ENCODE measurements around the gene BIK.

DNA sequence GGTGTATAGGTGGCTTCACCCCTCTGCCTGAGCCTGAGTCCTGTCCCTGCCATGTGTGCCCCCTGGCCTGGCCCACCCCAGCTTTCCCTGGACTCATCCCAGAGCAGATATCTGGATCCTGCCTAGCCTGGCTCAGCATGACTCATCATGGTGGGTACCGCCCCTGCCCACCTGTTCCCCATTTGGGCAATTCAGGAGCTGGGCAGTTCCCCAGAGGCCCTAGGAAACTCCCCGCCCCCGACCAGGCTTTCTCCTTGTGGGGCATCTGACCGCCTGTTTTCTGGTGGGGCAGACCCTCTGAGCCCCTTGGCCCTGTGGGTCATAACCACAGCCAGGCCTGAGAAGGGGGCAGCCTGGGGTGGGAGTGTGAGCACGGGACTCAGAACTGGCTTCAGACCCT is 45.2 kb downstream of the BIK start:
- TF ChIP-seq, protein P1, sequence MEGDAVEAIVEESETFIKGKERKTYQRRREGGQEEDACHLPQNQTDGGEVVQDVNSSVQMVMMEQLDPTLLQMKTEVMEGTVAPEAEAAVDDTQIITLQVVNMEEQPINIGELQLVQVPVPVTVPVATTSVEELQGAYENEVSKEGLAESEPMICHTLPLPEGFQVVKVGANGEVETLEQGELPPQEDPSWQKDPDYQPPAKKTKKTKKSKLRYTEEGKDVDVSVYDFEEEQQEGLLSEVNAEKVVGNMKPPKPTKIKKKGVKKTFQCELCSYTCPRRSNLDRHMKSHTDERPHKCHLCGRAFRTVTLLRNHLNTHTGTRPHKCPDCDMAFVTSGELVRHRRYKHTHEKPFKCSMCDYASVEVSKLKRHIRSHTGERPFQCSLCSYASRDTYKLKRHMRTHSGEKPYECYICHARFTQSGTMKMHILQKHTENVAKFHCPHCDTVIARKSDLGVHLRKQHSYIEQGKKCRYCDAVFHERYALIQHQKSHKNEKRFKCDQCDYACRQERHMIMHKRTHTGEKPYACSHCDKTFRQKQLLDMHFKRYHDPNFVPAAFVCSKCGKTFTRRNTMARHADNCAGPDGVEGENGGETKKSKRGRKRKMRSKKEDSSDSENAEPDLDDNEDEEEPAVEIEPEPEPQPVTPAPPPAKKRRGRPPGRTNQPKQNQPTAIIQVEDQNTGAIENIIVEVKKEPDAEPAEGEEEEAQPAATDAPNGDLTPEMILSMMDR (IDR thresholded peaks at IDR 0.05; ENCODE audit: borderline replicate concordance, extremely low read depth, low read length, poor library complexity, severe bottlenecking): no peak
- TF ChIP-seq EZH2 (IDR thresholded peaks at IDR 0.05; ENCODE audit: borderline replicate concordance, low read depth, low read length, severe bottlenecking): no peak

All from DND-41 (cell line).